Measurements from ENCODE around the gene SLC27A5. TPM values are rescaled to one million over a fixed set of nuclear protein-coding genes. Genes with fewer than 3 reads are reported as not detected.

SLC27A5 gene
- total RNA-seq, 1 donor from 2014 or later: 9.3 TPM

- Mint-ChIP-seq H3K27me3 (no peaks in the 10 kb centered on the region), H3K27ac (peak overlapping the region; percentile 99), H3K9me3 (no peaks in the 10 kb centered on the region), H3K4me3 (peak overlapping the region; percentile 95), H3K36me3 (peaks cover 20% of the 10 kb centered on the region), H3K4me1 (ENCODE audit: unreplicated experiment) (peaks cover 20% of the 10 kb centered on the region)
- no peak for TF ChIP-seq CTCF (conservative IDR thresholded peaks at IDR 0.05)
- no peak for DNase-seq (ENCODE audit: extremely low spot score, unreplicated experiment)
Measured at GRCh38 chr19:58555369-58555885, 43.6 kb upstream of the SLC27A5 start.

GRCh38 chr19:58554494-58555368 lies 42.9 kb upstream of the SLC27A5 start, which contains the start of gene CHMP2A:
TSS of gene CHMP2A (minus strand) at chr19:58555105. CDS start at chr19:58554212, 893 bp downstream.
- Mint-ChIP-seq H3K27me3 (no peaks in the 10 kb centered on the region), H3K27ac (peak within 1 kb of the TSS; percentile 100), H3K4me1 (ENCODE audit: unreplicated experiment) (peaks cover 20% of the 10 kb centered on the region), H3K36me3 (peaks cover 23% of the 10 kb centered on the region), H3K4me3 (peak within 1 kb of the TSS; percentile 95), H3K9me3 (no peaks in the 10 kb centered on the region)
- peak; percentile 99 for DNase-seq (ENCODE audit: extremely low spot score, unreplicated experiment)
- no peak for TF ChIP-seq CTCF (conservative IDR thresholded peaks at IDR 0.05)

- Mint-ChIP-seq H3K27ac (peak overlapping the region; percentile 99), H3K27me3 (no peaks in the 10 kb centered on the region), H3K4me1 (ENCODE audit: unreplicated experiment) (peaks cover 20% of the 10 kb centered on the region), H3K4me3 (peak overlapping the region; percentile 95), H3K9me3 (no peaks in the 10 kb centered on the region), H3K36me3 (peaks cover 23% of the 10 kb centered on the region)
- no peak for TF ChIP-seq CTCF (conservative IDR thresholded peaks at IDR 0.05)
- DNase-seq (ENCODE audit: extremely low spot score, unreplicated experiment): no peak
Measured at GRCh38 chr19:58553799-58554493, 42.2 kb upstream of the SLC27A5 start.

GRCh38 chr19:58552655-58553054 lies 40.9 kb upstream of the SLC27A5 start:
- Mint-ChIP-seq H3K27ac (peak overlapping the region; percentile 57), H3K4me3 (peak overlapping the region; percentile 13), H3K4me1 (ENCODE audit: unreplicated experiment) (peaks cover 20% of the 10 kb centered on the region), H3K9me3 (no peaks in the 10 kb centered on the region), H3K36me3 (peaks cover 27% of the 10 kb centered on the region), H3K27me3 (no peaks in the 10 kb centered on the region)
- no peak for TF ChIP-seq CTCF (conservative IDR thresholded peaks at IDR 0.05)
- DNase-seq (ENCODE audit: extremely low spot score, unreplicated experiment): no peak

GRCh38 chr19:58551577-58552471 lies 40.0 kb upstream of the SLC27A5 start:
- peaks cover 27% of the 10 kb centered on the region for H3K36me3 Mint-ChIP-seq
- H3K4me1 Mint-ChIP-seq (ENCODE audit: unreplicated experiment): peaks cover 21% of the 10 kb centered on the region
- no peak for DNase-seq (ENCODE audit: extremely low spot score, unreplicated experiment)
- H3K9me3 Mint-ChIP-seq: no peaks in the 10 kb centered on the region
- no peak for TF ChIP-seq CTCF (conservative IDR thresholded peaks at IDR 0.05)
- no peak overlapping the region for H3K4me3 Mint-ChIP-seq
- peak overlapping the region; percentile 57 for H3K27ac Mint-ChIP-seq
- H3K27me3 Mint-ChIP-seq: no peaks in the 10 kb centered on the region
